Spleen (tissue), 11 donors: ENCODE data around the gene ALDH1L1. TPM values are rescaled to one million over a fixed set of nuclear protein-coding genes. Genes with fewer than 3 reads are reported as not detected.

ENCODE experiments used
- DNase-seq: peaks from one replicate; pipeline ENCODE4 v3.0.0-alpha.2; 2020
- H3K27ac ChIP-seq, 8 donors: fragments of 200-600 bp; sonication (generic) in 7 of 8; 1 replicate in 4 of 8; 2 replicates in 4 of 8; pipeline versions ENCODE4 v1.5.0 to v1.8.0; 2016 to 2021; ENCODE audit warnings: inconsistent platforms in 4 of 8, mild to moderate bottlenecking in 4 of 8, moderate library complexity in 1 of 8
- H3K27me3 ChIP-seq, 7 donors: fragments of 200-600 bp; sonication (generic) in 6 of 7; replicated peaks in 1 of 7; 1 replicate in 4 of 7; 2 replicates in 3 of 7; pipeline versions ENCODE4 v1.5.0 to v1.8.0; 2016 to 2021; ENCODE audit warnings: inconsistent platforms in 3 of 7, mild to moderate bottlenecking in 1 of 7
- H3K36me3 ChIP-seq, 6 donors: fragments of 200-600 bp; sonication (generic) in 5 of 6; 1 replicate in 4 of 6; 2 replicates in 2 of 6; pipeline versions ENCODE4 v1.5.0 to v1.8.0; 2016 to 2021; ENCODE audit warnings: inconsistent platforms in 2 of 6
- H3K4me1 ChIP-seq, 6 donors: fragments of 200-600 bp; sonication (generic) in 5 of 6; 1 replicate in 3 of 6; 2 replicates in 3 of 6; pipeline versions ENCODE4 v1.5.0 to v1.8.0; 2016 to 2021; ENCODE audit warnings: inconsistent platforms in 3 of 6
- H3K4me3 ChIP-seq, 8 donors: fragments of 200-600 bp; sonication (generic) in 7 of 8; 1 replicate in 4 of 8; 2 replicates in 4 of 8; pipeline versions ENCODE4 v1.5.0 to v1.8.0; 2016 to 2021; ENCODE audit warnings: inconsistent platforms in 4 of 8, mild to moderate bottlenecking in 4 of 8, moderate library complexity in 2 of 8
- H3K9me3 ChIP-seq, 8 donors: fragments of 200-600 bp; sonication (generic) in 7 of 8; 1 replicate in 4 of 8; 2 replicates in 4 of 8; pipeline versions ENCODE4 v1.5.0 to v1.8.0; 2016 to 2021; ENCODE audit warnings: inconsistent platforms in 4 of 8
- POLR2A ChIP-seq, 3 donors: fragments of 450-650 bp; IDR thresholded peaks; one replicate each; pipeline ENCODE4 v1.5.1; 2017; ENCODE audit warnings: antibody characterized with exemption in 3 of 3, mild to moderate bottlenecking in 1 of 3
- POLR2AphosphoS5 ChIP-seq, 3 donors: sonication (generic); formaldehyde crosslinking; IDR thresholded peaks; one replicate each; pipeline ENCODE4 v1.5.1; 2017; ENCODE audit warnings: antibody characterized with exemption in 3 of 3
- WGBS, 5 donors: extraction: QIAGEN DNeasy Blood & Tissue Kit in 3 of 5; methylation state at CpG; one replicate each; pipeline versions ENCODE4 v1.1.5 to v1.1.7; 2013 to 2018; 5-methylcytosine and 5-hydroxymethylcytosine counted together
- intact Hi-C: fragments of 100-400 bp; cut with DNase I; formaldehyde crosslinking; loops from one replicate; pipeline ENCODE4 v1.15.0; 2023; ENCODE audit warnings: low total_unique reads
- polyA plus RNA-seq, 3 donors: library from polyadenylated mRNA; stranded (reverse); fragments of 200-250 nt; gene quantifications; one replicate each; pipeline ENCODE4 v1.2.1, GENCODE V29; 2013
- total RNA-seq, 7 donors: library from RNA; depleted of rRNA in 3 of 7; stranded (reverse); fragments of >200 nt in 3 of 7; fragmentation: NEBNext Ultra II Directional in 4 of 7; extraction: Animal tissue kit (Norgen Biotek cat#: 25700) in 4 of 7; gene quantifications; one replicate each; pipeline versions ENCODE4 v1.1.0 to v1.2.1, GENCODE V29; 2016 to 2021
- TF ChIP-seq, protein P1 (sequence below), 11 experiments: fragments of 200-600 bp in 7 of 11; fragments of 450-650 bp in 4 of 11; sonication (generic) in 4 of 11; IDR thresholded peaks in 8 of 11; conservative IDR thresholded peaks in 3 of 11; 1 replicate in 7 of 11; 2 replicates in 4 of 11; pipeline versions ENCODE4 v1.4.0 to v1.8.0; 2016 to 2021; ENCODE audit warnings: antibody characterized with exemption in 11 of 11, inconsistent platforms in 4 of 11, mild to moderate bottlenecking in 1 of 11
- donor health status: healthy with polysubstance abuse.
- donor health status: DM: no; HTN: no; CAD: no; lungs with moderate emphysema.
- donor health status: DM: no; HTN: no; CAD: no.
- donor health status: Bipolar disorder and iron deficiency.
- donor health status: healthy.
- donor health status: DM: no; HTN: no; CAD: no.
- donor health status: DM: yes; HTN: yes; CAD: no.

The ALDH1L1 gene
- total and polyA plus RNA-seq, 10 donors: 0.09 to 1.3 (median 0.29) TPM; not detected in 3

DNA sequence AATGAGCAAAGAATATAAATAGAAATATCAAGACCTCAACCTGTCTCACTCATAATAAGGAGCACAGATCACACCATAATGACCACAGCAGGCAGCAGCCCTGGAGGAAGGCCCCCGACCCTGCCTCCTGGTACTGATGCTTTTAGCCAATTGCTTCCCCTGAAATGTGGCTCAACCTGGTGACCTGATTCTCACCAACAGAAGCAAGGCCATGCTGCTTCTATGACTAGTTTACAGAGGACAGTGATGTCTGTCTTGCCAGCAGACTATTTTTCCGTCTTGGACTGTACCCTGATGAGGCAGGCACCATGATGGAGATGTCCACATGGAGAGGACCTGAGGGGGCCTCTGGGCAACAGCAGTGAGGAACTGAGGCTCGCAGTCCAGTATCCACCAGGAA, 114.5 kb downstream of the ALDH1L1 start:
- 84 to 98% (median 92%) methylated on average over 3 of the region's 3 CpGs for WGBS, 5 donors
- H3K27me3 ChIP-seq: no peaks in the 10 kb centered on the region
- intact Hi-C loops: no loop called here
- no peak overlapping the region for H3K27ac ChIP-seq
- no peaks in the 10 kb centered on the region for H3K9me3 ChIP-seq
- TF ChIP-seq, protein P1, sequence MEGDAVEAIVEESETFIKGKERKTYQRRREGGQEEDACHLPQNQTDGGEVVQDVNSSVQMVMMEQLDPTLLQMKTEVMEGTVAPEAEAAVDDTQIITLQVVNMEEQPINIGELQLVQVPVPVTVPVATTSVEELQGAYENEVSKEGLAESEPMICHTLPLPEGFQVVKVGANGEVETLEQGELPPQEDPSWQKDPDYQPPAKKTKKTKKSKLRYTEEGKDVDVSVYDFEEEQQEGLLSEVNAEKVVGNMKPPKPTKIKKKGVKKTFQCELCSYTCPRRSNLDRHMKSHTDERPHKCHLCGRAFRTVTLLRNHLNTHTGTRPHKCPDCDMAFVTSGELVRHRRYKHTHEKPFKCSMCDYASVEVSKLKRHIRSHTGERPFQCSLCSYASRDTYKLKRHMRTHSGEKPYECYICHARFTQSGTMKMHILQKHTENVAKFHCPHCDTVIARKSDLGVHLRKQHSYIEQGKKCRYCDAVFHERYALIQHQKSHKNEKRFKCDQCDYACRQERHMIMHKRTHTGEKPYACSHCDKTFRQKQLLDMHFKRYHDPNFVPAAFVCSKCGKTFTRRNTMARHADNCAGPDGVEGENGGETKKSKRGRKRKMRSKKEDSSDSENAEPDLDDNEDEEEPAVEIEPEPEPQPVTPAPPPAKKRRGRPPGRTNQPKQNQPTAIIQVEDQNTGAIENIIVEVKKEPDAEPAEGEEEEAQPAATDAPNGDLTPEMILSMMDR (IDR thresholded peaks at IDR 0.05 in 8 of 11, conservative IDR thresholded peaks at IDR 0.05 in 3 of 11): no peak
- TF ChIP-seq POLR2A (IDR thresholded peaks at IDR 0.05): no peak
- no peak for TF ChIP-seq POLR2AphosphoS5 (IDR thresholded peaks at IDR 0.05)
- no peak for DNase-seq
- H3K4me1 ChIP-seq: no peaks in the 10 kb centered on the region
- no peak overlapping the region for H3K4me3 ChIP-seq
- peaks cover 0 to 40% (median 3%) of the 10 kb centered on the region in 6 donors for H3K36me3 ChIP-seq

DNA sequence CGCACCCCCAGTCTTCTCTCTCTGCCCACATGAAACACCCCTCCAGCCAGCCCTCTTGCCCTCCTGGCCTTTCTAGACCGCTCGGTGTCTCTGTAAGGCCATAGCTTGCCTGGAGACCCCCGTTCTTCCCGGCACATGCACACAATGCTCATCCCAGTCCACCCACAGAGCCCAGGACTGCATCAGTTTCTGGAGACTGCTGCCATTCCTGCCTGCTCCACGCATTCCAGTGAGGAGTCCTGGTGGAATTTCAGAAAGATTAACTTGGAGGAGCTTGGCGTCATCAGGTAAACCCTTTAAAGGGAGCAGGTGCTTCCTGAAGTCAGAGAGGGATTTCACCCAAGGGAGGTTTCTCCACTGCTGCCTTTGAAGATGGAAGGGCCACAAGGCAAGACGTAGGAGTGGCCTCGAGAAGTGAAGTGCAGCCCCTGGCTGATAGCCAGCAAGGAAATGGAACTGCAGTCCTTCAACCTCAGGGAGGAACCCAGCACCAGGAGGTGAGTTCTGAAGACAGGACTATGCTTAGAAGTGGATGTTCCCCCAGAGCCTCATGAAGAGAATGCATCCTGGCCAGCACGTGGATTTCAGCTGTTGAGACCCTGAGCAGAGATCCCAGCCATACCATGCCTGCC, 115.6 kb downstream of the ALDH1L1 start:
- 56 to 79% (median 66%) methylated on average over 10 of the region's 10 CpGs for WGBS, 5 donors
- no peak overlapping the region for H3K4me3 ChIP-seq
- H3K27ac ChIP-seq: no peak overlapping the region
- DNase-seq: no peak
- H3K9me3 ChIP-seq: no peaks in the 10 kb centered on the region
- TF ChIP-seq, protein P1 (IDR thresholded peaks at IDR 0.05 in 8 of 11, conservative IDR thresholded peaks at IDR 0.05 in 3 of 11): no peak
- no peak for TF ChIP-seq POLR2A (IDR thresholded peaks at IDR 0.05)
- no peak for TF ChIP-seq POLR2AphosphoS5 (IDR thresholded peaks at IDR 0.05)
- intact Hi-C loops: no loop called here
- H3K4me1 ChIP-seq: no peaks in the 10 kb centered on the region
- peaks cover 0 to 46% (median 4%) of the 10 kb centered on the region in 6 donors for H3K36me3 ChIP-seq
- no peaks in the 10 kb centered on the region for H3K27me3 ChIP-seq

DNA sequence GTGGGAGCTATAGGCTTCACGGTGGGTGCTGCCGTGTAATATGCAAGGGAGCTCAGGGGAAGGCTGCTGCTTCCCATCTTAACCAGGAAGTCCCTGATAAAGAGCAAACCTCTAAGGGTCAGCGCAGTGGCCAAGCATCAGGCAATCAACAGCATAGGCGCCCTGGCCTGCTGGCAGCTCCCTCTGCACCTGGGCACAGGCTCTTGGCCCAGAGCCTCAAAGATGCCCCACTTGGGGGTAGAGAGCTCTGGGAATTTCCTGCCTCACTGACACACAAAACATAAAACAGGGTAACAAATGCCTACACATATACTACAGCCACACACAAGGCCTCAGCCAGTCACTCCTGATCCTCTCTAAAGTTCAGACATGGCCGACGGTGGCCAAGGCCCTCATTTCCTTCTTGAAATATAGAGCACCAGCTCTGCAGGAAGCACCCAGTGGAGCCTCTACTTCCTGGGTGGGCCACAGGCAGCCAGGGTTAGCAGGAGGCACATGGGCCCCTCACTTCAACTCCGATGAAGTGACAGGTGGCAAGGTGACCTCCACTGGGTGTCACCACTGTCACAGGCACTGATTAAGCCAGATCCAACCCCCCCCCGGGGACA, 116.9 kb downstream of the ALDH1L1 start:
- 69 to 94% (median 77%) methylated on average over 3 to 8 of the region's 8 CpGs for WGBS, 5 donors
- Histone ChIP-seq H3K4me3 (no peak overlapping the region), H3K4me1 (no peaks in the 10 kb centered on the region), H3K27ac (no peak overlapping the region), H3K27me3 (no peaks in the 10 kb centered on the region), H3K9me3 (no peaks in the 10 kb centered on the region), H3K36me3 (peaks cover 0 to 50% (median 4%) of the 10 kb centered on the region in 6 donors)
- TF ChIP-seq POLR2AphosphoS5 (IDR thresholded peaks at IDR 0.05) (no peak), POLR2A (IDR thresholded peaks at IDR 0.05) (no peak)
- TF ChIP-seq, protein P1 (IDR thresholded peaks at IDR 0.05 in 8 of 11, conservative IDR thresholded peaks at IDR 0.05 in 3 of 11): no peak
- intact Hi-C loops: no loop called here
- DNase-seq: no peak

DNA sequence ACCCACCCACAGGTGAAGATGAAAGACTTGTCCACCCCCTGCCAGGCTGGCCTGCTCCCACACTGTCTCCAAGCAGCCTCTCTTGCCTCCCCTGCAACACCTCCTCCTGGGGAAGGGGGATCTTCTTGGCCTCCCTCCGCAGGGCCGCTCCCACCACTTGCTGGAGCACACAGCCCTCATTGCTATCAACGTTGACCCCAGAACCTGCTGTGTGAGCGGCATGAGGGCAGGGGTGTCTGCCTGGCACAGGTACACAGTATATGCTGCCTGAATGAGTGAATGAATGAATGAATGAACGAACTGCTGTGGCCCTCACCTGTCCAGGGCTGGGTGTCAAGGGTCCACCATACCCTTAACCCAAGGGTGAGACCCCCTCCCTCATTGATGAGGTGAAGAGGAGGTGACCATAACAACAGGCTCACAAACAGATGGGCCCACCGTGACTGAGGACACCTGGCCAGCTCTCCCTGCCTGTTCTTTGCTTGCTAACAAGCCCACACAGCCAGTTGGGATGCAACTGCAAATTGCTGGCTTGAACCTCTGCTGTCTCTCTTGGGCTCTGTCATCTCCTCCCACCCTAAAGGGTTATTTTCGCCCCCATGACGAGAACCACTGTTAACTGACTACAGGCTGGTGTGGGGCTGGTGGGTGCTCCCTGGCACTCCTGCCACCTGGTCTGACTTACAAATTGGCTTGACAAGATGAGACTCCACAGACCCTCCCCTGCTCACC, 118.9 kb downstream of the ALDH1L1 start:
- no peak for DNase-seq
- intact Hi-C loops: no loop called here
- Histone ChIP-seq H3K9me3 (no peaks in the 10 kb centered on the region), H3K36me3 (peaks cover 0 to 39% (median 3%) of the 10 kb centered on the region in 6 donors), H3K4me3 (no peak overlapping the region), H3K27ac (no peak overlapping the region), H3K4me1 (peaks cover 0 to 15% (median 0%) of the 10 kb centered on the region in 6 donors), H3K27me3 (no peaks in the 10 kb centered on the region)
- TF ChIP-seq, protein P1 (IDR thresholded peaks at IDR 0.05 in 8 of 11, conservative IDR thresholded peaks at IDR 0.05 in 3 of 11): no peak
- TF ChIP-seq POLR2A (IDR thresholded peaks at IDR 0.05) (no peak), POLR2AphosphoS5 (IDR thresholded peaks at IDR 0.05) (no peak)
- WGBS, 5 donors: 84 to 95% (median 89%) methylated on average over 7 to 8 of the region's 8 CpGs
